ENCODE results near the gene MYBPH. TPM values are rescaled to one million over a fixed set of nuclear protein-coding genes. Genes with fewer than 3 reads are reported as not detected.

Gene MYBPH
- total RNA-seq, 1 experiment from 2014 or later: 13.7 TPM

DNA sequence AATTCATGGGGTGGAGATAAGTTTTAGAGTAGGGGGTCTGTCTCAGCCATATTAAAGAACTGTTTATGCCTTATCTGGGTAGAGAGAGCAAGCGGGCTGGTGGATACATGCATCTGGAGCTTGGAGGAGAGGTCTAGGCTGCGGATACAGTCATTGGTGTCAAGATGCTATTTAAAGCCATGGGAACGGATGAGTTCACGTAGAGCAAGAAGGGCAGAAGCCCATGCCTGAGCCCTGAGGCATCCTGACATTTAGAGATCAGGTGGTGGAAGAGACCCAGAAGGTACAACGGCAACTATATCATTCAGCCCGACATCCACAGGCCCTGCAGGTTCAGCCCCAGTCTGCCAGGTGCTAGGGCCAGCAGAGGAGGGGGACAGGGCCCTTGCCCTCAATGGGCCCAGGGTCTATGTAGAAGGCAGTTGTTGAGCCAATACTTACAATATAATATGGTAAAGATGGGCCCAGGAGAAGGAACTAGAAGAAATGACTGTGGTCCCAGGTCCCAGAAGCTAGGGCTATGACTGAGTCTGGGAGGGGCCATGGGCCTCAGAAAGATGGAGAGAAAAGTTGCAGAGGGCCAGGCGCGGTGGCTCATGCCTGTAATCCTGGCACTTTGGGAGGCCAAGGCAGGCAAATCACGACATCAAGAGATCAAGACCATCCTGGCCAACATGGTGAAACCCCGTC lies 26.0 kb upstream of the MYBPH start:
- DNase-seq (ENCODE audit: low read depth): no peak

DNA sequence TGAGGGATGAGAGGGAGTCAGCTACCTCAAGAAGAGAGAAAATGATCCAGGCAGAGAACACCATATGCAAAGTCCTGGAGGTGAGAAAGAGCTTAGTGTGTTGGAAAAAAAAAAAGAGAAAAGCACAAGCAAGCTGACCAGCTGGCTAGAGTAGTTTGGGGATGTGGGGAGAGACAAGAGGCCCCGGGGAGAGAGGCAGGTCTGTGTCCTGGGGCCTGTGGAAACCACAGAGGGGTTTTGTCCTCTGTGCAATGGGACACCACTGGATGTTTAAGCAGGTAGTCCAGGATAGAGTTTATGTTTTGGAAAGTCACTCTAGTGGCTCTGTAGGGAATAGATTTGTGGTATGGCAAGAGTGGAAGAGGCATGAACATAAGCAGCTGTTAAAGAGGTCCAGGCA lies 25.3 kb upstream of the MYBPH start:
- no peak for DNase-seq (ENCODE audit: low read depth)

GRCh38 chr1:203199816-203200571 lies 24.4 kb upstream of the MYBPH start:
- peak; percentile 85 for DNase-seq (ENCODE audit: low read depth)

- DNase-seq (ENCODE audit: low read depth): no peak
These were observed 23.8 kb upstream of the MYBPH start for GRCh38 chr1:203199481-203199815.

- no peak for DNase-seq (ENCODE audit: low read depth)
These were observed 23.4 kb upstream of the MYBPH start for GRCh38 chr1:203199002-203199401.

DNA sequence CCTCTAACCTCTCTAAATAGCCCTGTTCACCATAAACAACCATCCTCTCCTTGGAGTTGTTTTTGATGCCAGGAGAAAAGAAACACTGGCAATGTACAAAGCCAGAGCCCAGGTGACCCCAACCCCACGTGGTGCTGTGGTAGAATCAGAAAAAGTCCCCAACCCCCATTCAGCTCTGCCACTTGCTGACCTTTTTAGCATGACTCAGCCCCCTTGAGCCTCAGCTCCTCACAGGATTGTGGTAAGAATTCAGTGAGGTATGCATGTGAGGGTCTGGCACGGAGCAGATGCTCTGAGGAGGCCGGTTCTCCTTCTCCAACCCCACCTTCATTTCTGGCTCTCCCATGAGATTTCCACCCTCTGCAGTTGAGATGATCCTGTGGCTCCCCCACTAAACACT lies 22.0 kb upstream of the MYBPH start:
- DNase-seq (ENCODE audit: low read depth): peak; percentile 94

GRCh38 chr1:203196371-203196770 lies 20.7 kb upstream of the MYBPH start:
- no peak for DNase-seq (ENCODE audit: low read depth)

DNA sequence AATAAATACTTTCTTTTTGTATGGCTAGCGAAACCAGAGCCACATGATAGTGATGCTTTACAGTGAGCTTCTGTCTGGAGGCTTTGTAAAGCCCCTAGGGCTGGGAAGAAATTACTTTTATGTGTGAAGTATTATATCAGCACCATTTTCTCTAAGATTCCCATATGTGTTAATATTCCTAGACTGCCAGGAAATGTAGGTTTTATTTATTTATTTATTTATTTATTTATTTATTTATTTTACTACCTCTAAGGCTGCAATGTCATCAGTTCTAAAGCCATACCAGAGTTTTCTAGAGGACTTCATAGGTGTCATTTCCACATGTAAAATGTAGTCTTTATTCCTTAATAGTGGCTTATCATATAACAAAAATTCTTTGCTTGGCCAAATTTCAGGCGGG lies 15.3 kb upstream of the MYBPH start:
- DNase-seq (ENCODE audit: low read depth): no peak

GRCh38 chr1:203189951-203190352 lies 14.3 kb upstream of the MYBPH start:
- DNase-seq (ENCODE audit: low read depth): no peak

DNA sequence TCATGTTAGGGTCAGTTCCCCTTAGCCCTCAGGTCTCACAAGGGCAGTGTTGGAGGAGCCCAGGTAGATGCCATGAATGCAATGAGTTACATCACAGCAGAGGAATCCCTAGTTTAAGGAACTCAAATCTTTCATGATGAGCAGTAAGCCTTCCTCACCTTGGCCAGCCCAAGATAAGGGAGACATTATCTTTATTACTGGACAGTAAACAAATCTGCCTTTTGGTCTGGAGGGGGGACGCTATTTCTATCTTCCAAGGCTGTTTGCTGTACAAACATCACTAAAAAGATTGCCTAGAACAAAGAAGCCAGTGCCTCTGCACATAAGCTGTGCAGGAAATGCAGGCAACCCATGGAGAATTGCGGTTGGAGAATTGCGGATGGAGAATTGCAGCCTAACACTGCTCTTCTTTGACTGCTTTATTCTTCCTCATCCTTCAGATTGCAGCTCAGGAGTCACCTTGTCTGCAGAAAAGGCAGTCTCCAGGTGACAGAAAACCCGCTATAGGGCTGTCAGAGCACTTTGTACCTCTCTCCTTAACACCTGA lies 13.1 kb upstream of the MYBPH start:
- no peak for DNase-seq (ENCODE audit: low read depth)

DNA sequence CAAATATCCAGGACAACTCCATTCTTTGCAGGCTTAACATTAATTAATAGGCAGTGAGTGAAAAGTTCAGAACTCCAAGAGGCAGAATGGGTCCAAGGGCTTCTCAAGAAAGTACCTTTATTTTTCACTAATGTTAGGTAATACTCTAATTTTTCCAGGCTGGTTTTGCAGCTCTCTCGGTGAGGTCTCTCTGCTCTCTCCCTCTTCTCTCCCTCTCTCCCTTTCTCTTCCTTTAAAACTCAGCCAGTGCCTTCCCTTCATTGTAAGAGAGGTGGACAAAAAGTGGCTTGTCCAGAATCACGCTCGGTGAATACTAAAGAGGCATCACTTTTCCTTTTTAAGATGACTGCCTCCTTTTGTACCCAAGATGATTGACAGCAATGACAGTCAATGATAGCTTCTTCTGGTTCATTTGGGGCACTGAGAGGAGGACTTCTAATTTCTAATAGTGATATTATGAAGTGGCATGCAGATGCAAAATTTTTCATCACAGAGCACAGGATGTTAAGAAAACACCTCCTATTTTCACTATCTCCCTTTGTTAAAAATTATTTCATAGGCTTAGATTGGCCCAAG lies 12.2 kb upstream of the MYBPH start:
- no peak for DNase-seq (ENCODE audit: low read depth)

GRCh38 chr1:203187304-203187685 lies 11.7 kb upstream of the MYBPH start:
- DNase-seq (ENCODE audit: low read depth): no peak

DNA sequence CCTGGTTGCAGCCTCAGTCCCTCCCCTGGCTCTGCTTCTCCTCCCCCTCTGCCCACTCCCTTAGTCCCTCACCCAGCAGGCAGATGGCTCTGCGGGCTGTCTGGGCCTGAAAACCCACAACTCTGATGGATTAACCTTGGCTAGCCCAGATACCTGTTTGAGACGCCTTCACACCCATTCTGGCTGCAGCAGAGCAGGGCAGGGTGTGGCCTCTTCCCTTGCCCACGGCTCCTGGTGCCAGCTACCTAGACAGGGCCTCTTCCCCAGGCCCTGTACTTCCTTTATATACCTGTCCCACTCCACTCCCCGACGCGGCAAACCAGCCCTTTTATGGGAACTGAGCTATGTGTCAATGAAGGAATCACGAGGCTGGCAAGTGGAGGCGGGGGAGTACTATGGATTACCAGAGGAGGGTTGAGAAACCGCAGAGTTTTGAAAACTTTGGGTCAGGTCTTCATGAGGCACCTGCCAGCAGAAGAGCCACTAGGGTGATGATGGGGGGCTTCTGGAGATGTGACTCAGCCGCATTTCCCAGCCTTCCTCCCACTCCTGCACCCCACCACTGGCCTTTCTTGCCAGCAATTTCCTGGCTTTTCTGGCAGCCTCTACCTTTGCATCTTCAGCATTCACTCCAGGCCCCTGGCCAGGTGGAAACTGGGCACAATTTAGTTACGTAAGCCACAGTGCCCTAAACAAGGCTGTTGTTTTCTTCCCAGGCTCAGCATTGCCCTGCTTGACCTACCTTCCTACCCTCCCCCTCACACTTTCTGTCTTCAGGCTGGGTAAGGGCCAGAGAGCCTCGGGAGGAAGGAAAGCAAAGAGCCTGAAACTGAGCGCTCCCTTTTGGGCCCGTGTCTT lies 11.0 kb upstream of the MYBPH start, which contains the start of gene CHI3L1:
CHI3L1 (minus strand) TSS at position 259 of the 858 bp plus-strand sequence; CDS start at position 178, 81 bp downstream.
- DNase-seq (ENCODE audit: low read depth): no peak

- no peak for DNase-seq (ENCODE audit: low read depth)
These were observed 10.4 kb upstream of the MYBPH start for GRCh38 chr1:203186091-203186445.

DNA sequence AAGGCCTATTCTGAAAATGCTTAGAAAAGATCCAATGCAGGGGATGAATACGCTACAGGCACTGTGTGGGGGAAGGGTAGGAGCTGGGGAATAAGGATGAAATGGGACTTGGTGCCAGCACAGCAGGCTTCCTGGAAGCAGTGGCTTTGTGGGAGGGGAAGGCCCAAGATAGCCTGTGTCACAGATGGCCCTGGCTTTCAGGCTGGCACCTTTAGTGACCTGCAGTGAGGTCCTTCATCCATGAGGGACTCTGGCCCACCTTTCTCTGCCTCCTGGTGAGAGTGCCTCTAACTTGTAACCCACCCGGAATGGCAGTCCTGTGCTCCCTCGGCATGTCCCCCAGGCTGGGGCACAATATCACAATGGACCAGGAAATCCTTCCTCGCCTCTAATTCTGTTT lies 10.0 kb upstream of the MYBPH start:
- DNase-seq (ENCODE audit: low read depth): no peak

DNA sequence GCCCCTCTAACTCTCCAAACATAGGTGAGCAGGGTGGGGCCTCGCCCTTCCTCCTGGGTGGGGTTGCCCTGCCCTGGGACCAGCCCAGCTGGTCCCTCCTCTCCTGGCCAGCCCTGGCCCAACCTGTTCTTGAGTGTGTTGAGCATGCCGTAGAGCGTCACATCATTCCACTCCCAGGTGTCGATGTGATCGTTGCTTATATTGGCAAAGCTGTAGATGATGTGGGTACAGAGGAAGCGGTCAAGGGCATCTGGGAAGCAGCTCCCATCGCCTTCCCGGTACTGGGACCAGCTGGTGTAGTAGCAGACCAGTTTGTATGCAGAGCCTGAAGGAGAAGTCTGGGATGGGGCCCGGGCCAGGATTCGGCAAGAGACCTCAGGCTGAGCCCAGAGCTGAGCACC lies 9.4 kb upstream of the MYBPH start:
- no peak for DNase-seq (ENCODE audit: low read depth)

DNA sequence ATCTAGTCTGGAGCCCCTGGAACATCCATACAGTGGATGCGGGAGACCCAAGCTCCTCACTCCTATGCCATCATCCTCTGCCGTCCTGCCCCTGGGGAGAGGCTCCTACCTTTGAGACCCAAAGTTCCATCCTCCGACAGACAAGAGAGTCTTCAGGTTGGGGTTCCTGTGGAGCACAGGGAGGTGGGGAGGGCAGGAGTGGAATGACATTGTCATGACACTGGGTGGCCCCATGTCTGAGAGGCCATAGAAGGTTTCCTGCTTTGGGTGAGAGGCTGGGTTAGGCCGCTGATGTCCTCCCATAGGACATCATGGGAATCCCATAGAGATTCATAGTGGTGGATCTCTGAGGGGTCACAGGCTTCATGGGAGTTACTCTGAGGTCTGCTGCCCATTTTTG lies 8.8 kb upstream of the MYBPH start:
- DNase-seq (ENCODE audit: low read depth): no peak

DNA sequence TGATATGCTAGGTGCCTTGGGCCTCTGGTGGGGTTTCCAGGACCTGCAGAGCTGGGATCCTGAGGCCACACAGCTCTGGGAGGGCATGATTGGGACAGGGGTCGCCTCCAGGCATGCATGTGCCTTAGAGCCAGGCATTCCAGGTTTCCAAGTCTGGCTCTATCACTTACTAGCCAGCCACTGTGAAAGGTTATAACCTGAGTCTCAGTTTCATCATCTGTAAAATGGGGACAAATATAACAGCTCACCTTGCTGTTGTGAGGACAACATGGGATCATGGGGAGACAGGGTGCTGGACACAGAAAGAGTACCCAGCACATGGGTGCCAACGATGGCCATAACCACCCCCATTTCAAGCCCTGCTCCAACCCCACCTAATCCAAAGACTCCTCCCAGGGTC lies 8.2 kb upstream of the MYBPH start:
- no peak for DNase-seq (ENCODE audit: low read depth)

GRCh38 chr1:203182387-203182953 lies 6.8 kb upstream of the MYBPH start:
- no peak for DNase-seq (ENCODE audit: low read depth)

GRCh38 chr1:203181586-203182386 lies 6.2 kb upstream of the MYBPH start:
- no peak for DNase-seq (ENCODE audit: low read depth)
